Vagina (tissue), 2 donors: ENCODE data around the gene CLMP. TPM values are rescaled to one million over a fixed set of nuclear protein-coding genes. Genes with fewer than 3 reads are reported as not detected.

Experiments used
- DNase-seq, 2 donors: peaks; one replicate each; pipeline ENCODE4 v3.0.0-alpha.2; 2017; ENCODE audit errors: extremely low spot score in 2 of 2
- H3K27ac ChIP-seq: fragments of 200-600 bp; sonication (generic); one replicate; pipeline ENCODE4 v1.5.1; 2019
- H3K27me3 ChIP-seq: fragments of 200-600 bp; sonication (generic); one replicate; pipeline ENCODE4 v1.5.1; 2019
- H3K36me3 ChIP-seq, 2 donors: fragments of 200-600 bp; sonication (generic); one replicate each; pipeline ENCODE4 v1.5.1; 2017 to 2019
- H3K4me1 ChIP-seq: fragments of 200-600 bp; sonication (generic); one replicate; pipeline ENCODE4 v1.5.1; 2019
- H3K4me3 ChIP-seq, 2 donors: fragments of 200-600 bp; sonication (generic); 1 replicate in 1 of 2; 2 replicates in 1 of 2; pipeline ENCODE4 v1.5.1; 2016 to 2019
- H3K9me3 ChIP-seq: fragments of 200-600 bp; sonication (generic); one replicate; pipeline ENCODE4 v1.5.1; 2019
- CTCF ChIP-seq, 3 experiments: fragments of 450-650 bp in 2 of 3; fragments of 200-600 bp in 1 of 3; sonication (generic) in 1 of 3; IDR thresholded peaks; one replicate each; pipeline ENCODE4 v1.5.1; 2017 to 2019; ENCODE audit warnings: antibody characterized with exemption in 3 of 3, mild to moderate bottlenecking in 2 of 3, moderate library complexity in 2 of 3
- POLR2A ChIP-seq, 2 donors: fragments of 450-650 bp; IDR thresholded peaks; one replicate each; pipeline ENCODE4 v1.6.1; 2017; ENCODE audit warnings: antibody characterized with exemption in 2 of 2, mild to moderate bottlenecking in 2 of 2, moderate library complexity in 2 of 2
- POLR2AphosphoS5 ChIP-seq, 2 donors: sonication (generic); formaldehyde crosslinking; IDR thresholded peaks; one replicate each; pipeline ENCODE4 v1.9.0; 2017; ENCODE audit warnings: antibody characterized with exemption in 2 of 2, mild to moderate bottlenecking in 2 of 2, low read depth in 1 of 2; ENCODE audit not compliant: insufficient read depth in 1 of 2
- intact Hi-C: fragments of 100-400 bp; cut with DNase I; formaldehyde crosslinking; loops from one replicate; pipeline ENCODE4 v1.15.1; 2023
- total RNA-seq: library from RNA; depleted of rRNA; stranded (reverse); fragments of >200 nt; gene quantifications from one replicate; pipeline ENCODE4 v1.2.3, GENCODE V29; 2016

Gene CLMP
- total RNA-seq, 1 donor from 2014 or later: 99.4 TPM

- Histone ChIP-seq H3K27ac (peak overlapping the region; percentile 33), H3K4me3 (no peak overlapping the region), H3K9me3 (no peaks in the 10 kb centered on the region), H3K27me3 (no peaks in the 10 kb centered on the region), H3K36me3 (no peaks in the 10 kb centered on the region), H3K4me1 (peaks cover 4% of the 10 kb centered on the region)
- intact Hi-C loops: no loop called here
- no peak for DNase-seq
- TF ChIP-seq POLR2AphosphoS5 (IDR thresholded peaks at IDR 0.05; ENCODE audit: insufficient read depth in 1 of 2, low read depth in 1 of 2) (no peak), POLR2A (IDR thresholded peaks at IDR 0.05) (no peak), CTCF (IDR thresholded peaks at IDR 0.05) (no peak)
Measured at GRCh38 chr11:123190518-123190917, 4.5 kb downstream of the CLMP start.

- no peak for TF ChIP-seq CTCF (IDR thresholded peaks at IDR 0.05)
- no peak for TF ChIP-seq POLR2A (IDR thresholded peaks at IDR 0.05)
- no peak for TF ChIP-seq POLR2AphosphoS5 (IDR thresholded peaks at IDR 0.05; ENCODE audit: insufficient read depth in 1 of 2, low read depth in 1 of 2)
- DNase-seq: no peak
- Histone ChIP-seq H3K4me1 (no peaks in the 10 kb centered on the region), H3K36me3 (no peaks in the 10 kb centered on the region), H3K9me3 (no peaks in the 10 kb centered on the region), H3K27me3 (no peaks in the 10 kb centered on the region), H3K4me3 (peak overlapping the region in 1 of 2 donors; percentile 35), H3K27ac (peak overlapping the region; percentile 74)
- intact Hi-C loops: no loop called here
Measured at GRCh38 chr11:123188508-123189165, 6.4 kb downstream of the CLMP start.

DNA sequence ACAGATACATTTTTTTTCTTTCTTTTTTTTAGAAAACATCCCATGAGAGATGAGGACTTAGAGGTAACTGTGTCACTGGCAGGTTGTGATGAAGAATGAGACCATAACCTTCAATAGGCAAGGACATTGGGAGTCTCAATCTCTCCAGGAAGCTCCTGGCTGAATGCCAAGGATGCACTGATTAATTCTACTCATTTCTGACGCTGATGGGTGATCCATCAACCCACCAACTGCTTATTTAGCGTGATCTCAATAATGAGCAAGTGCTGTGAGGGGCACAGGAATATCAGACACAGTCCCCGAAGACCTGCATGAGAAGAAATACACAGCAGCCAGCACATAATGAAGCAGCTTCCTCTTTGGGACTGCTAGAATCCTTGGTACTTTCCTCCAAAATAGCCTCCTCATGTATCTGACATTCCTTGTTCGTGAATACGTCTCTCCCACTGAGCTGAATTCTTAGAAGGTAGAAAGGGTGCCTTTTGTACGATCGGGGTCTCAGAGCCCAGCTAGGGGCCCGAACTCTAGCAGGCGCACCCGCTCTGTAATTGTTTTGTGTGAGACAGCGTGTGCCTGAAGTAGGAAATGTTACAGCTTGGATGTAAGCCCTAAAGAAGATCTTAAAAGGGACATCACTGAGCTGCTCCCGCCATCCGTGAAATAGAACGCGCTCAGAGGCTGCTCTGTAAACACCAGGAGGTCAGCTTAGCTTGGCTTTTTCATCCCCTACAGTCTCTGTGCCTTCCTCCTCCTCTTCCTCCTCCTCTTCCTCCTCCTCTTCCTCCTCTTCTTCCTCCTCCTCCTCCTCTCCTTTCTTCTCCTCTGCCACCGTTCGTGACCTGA lies 7.2 kb downstream of the CLMP start:
- no peaks in the 10 kb centered on the region for H3K36me3 ChIP-seq
- no peaks in the 10 kb centered on the region for H3K4me1 ChIP-seq
- intact Hi-C loops: no loop called here
- TF ChIP-seq POLR2A (IDR thresholded peaks at IDR 0.05): no peak
- no peaks in the 10 kb centered on the region for H3K9me3 ChIP-seq
- DNase-seq: no peak
- H3K27ac ChIP-seq: peak overlapping the region; percentile 74
- peak overlapping the region in 1 of 2 donors; percentile 35 for H3K4me3 ChIP-seq
- no peaks in the 10 kb centered on the region for H3K27me3 ChIP-seq

- Histone ChIP-seq H3K9me3 (no peaks in the 10 kb centered on the region), H3K4me3 (no peak overlapping the region), H3K4me1 (no peaks in the 10 kb centered on the region), H3K27me3 (no peaks in the 10 kb centered on the region), H3K36me3 (no peaks in the 10 kb centered on the region), H3K27ac (peak overlapping the region; percentile 74)
- TF ChIP-seq CTCF (IDR thresholded peaks at IDR 0.05) (no peak), POLR2AphosphoS5 (IDR thresholded peaks at IDR 0.05; ENCODE audit: insufficient read depth in 1 of 2, low read depth in 1 of 2) (no peak), POLR2A (IDR thresholded peaks at IDR 0.05) (no peak)
- intact Hi-C loops: no loop called here
- no peak for DNase-seq
Measured at GRCh38 chr11:123187248-123187647, 7.8 kb downstream of the CLMP start.

DNA sequence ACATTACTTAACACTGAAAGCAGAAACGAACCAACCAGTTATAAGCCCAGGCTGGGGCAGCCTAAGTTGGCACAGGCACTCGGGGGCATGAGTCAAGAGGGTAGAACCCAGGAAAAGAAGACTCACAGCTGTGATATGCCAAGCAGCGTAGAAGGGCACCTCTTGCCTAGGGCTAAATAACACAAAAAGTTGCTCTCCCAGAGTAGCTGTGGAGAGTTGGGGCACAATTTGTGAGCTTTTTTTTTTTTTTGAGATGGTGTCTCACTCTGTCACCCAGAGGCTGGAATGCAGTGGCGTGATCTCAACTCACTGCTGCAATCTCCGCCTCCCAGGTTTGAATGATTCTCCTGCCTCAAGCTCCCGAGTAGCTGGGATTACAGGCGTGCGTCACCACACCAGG lies 8.8 kb downstream of the CLMP start:
- DNase-seq: no peak
- Histone ChIP-seq H3K27me3 (no peaks in the 10 kb centered on the region), H3K36me3 (no peaks in the 10 kb centered on the region), H3K4me3 (no peak overlapping the region), H3K4me1 (no peaks in the 10 kb centered on the region), H3K9me3 (no peaks in the 10 kb centered on the region), H3K27ac (no peak overlapping the region)
- intact Hi-C loops: no loop called here
- TF ChIP-seq POLR2AphosphoS5 (IDR thresholded peaks at IDR 0.05; ENCODE audit: insufficient read depth in 1 of 2, low read depth in 1 of 2): no peak
- TF ChIP-seq POLR2A (IDR thresholded peaks at IDR 0.05): no peak
- no peak for TF ChIP-seq CTCF (IDR thresholded peaks at IDR 0.05)
